GM19240 (cell line): Measurements from ENCODE around the gene EHBP1L1.
"Not testable (repeated sequence)": the region's sequence is repeated elsewhere in the genome, so short reads cannot be mapped to it uniquely, and the experiment has no call there.

Source experiments
- DNase-seq: peaks from one replicate; pipeline ENCODE4 v3.0.0; 2011; ENCODE audit warnings: low spot score; ENCODE audit not compliant: insufficient read length

The EHBP1L1 gene

GRCh38 chr11:65633390-65634108 lies 57.7 kb downstream of the EHBP1L1 start:
- no peak for DNase-seq

DNA sequence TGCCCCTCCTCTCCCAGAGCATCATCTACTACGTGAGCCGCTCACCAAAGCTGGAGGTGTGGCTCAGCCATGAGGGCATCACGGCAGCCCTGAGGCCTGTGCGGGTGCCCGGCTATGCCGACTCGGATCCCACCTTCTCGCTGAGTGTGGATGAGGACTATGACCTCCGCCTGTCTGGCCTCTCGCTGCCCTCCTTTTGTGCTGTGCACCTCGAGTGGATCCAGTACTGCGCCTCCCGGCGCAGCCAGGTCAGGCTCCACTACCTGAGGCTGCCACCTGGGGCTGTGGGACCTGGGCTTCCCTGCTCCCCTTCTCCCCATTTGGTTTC lies 58.2 kb downstream of the EHBP1L1 start:
- DNase-seq = no peak

DNA sequence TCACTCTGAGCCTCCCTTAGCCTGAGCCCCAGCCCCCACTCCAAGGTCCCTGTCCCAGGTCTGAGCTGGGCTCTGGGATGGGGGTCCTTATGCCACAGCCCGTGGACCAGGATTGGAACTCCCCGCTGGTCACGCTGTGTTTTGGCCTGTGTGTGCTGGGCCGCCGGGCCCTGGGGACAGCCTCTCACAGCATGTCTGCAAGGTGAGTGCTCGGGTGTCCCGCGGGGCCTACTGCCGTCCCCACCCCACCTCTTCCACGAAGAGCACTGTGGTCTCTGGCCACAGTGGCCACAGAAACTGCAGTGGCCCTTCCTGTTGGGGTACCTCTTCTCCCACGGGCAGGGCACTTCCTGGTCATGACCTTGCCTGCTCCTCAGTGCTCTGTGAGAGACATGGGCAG lies 58.6 kb downstream of the EHBP1L1 start:
- no peak for DNase-seq

GRCh38 chr11:65634905-65635731 lies 59.3 kb downstream of the EHBP1L1 start:
- DNase-seq = no peak

DNA sequence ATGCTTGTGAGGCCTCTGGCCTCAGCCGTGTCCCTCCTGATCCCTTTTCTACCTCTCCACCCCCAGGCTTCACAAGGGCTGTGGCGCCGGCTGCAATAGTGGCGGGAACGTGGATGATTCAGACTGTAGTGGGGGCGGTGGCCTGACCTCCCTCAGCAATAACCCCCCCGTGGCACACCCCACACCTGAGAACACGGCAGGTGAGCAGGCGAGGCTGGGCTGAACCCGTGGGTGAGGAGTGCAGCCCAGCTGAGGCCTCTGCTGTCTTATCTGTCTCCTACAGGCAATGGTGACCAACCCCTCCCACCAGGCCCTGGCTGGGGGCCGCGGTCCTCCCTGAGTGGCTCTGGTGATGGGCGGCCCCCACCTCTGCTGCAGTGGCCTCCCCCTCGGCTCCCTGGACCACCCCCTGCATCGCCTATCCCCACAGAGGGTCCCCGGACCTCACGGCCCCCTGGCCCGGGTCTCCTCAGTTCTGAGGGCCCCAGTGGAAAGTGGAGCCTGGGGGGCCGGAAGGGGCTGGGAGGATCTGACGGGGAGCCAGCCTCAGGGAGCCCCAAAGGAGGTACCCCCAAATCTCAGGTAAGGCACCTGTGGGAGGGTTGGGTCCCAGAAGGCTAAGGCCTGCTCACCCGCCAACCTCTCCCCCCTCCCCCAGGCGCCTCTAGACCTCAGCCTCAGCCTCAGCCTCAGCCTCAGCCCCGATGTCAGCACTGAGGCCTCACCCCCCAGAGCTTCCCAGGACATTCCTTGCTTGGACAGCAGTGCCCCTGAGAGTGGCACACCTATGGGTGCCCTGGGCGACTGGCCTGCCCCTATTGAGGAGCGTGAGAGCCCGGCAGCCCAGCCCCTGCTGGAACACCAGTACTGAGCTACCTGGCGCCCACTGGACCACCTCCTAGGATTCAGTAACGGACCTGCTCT lies 60.5 kb downstream of the EHBP1L1 start:
- DNase-seq = no peak

DNA sequence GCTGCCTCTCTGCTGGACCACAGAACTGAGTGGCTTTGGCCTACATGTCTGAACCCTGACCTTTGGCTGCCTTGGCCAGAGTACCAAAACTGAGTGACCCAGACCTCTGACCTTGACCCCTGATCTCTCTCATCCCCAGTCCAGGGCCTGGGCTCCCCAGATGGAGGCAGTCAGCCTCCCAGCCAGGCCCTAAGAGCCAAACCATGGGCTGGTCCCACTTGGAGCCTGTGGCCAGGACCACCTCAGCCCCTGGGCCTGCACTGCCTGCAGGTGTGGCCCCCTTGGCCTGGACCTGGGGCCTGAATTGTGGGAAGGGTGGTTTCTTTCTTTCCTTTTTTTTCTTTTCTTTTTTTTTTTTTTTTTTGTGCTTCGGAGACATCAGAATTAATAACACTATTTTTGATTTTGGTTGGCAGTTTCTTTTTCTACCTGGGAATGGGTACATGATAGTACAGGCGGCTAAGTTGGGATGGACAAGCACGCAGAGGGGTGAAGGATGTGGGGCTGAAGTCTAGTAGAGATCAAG lies 61.2 kb downstream of the EHBP1L1 start:
- DNase-seq = no peak

DNA sequence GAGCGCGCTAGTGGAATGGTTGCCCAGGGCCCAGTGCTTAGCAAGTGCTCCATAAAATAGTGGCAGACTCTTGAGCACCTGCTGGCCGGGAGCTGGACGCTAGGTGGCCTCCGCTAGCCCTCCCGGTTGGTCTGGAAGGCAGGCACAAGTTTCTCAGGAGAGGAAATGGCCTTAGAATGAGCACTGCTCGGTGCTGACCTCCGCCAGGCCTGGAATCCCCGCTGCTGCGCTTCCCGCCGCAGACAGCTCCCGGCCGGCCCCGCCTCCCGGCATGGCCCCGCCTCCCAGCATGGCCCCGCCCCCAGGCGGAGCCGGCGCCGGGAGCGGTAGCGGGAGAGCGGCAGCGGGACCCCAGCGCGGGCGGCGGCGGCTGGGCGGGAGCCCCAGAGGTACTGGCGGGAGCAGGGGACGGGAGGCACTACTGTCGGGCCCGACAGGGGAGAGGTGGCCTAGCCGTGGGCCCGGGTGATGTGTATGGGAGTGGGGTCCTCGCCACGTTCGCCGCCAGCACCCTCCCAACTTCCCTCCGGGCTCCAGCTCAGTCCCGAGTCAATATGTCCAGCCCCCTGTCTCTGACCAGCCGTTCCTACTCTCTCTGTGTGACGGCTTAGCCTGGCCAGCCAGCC lies 62.1 kb downstream of the EHBP1L1 start, which contains the start of gene SIPA1:
Gene SIPA1, plus strand, starts transcription at position 308 of the 626 bp plus-strand sequence. CDS start 2,821 bp downstream, outside the sequence.
- DNase-seq = no peak

DNA sequence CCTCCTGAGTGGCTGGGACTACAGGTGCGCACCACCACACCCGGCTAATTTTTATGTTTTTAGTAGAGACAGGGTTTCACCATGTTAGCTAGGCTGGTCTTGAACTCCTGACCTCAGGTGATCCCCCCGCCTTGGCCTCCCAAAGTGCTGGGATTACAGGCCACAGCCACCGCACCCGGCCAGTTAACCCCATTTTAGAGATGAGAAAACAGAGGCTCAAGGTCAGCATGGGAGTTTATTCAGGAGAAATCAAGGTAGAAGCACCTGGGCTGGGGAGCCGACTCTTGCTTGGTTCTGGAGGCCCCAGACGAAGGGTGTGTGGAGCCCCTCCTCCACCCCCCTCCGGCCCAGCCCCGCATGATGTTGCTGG lies 63.4 kb downstream of the EHBP1L1 start:
- DNase-seq = not testable (repeated sequence)

DNA sequence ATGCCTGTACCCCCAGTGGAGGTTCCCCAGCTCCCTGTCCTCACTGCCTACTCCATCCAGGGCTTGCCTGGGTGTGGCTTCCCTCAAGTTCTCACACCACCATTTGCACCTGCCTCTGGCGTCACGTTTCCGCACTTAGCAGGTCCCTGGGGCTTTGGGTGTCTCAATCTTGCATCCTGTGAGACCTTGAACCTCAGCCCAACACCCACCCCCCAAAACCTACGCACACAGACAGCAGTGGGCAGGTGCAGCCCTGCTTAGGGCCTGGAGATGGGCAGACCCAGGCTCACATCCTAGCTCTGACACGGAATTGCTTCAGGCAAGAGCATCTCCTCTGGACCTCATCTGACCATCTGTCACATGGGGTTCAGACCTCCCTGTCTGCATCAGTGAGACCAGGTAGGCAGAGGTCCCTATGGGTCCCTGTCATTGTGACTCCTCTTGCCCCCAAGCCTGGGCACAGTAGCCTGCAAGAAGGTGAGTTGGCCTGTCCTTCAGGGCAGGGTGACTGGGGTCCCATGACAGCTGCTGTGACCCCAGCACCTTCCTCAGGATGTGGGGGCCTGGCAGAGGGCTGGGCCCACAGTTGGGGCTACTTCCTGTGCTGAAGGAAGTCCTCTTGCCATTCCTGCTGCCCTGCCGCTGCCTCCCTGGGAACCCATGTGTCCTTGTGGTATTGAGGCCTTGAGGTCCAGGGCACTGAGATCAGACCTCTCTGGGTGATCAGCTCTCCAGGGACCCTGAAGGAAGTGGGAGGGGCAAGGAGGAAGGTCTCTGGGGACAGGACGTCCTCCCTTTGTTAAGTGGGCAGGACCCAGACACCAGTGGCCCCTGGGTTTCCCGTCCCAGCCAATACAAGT lies 64.0 kb downstream of the EHBP1L1 start:
- DNase-seq = no peak

- no peak for DNase-seq
Observed at GRCh38 chr11:65640483-65641296, 64.8 kb downstream of the EHBP1L1 start.

DNA sequence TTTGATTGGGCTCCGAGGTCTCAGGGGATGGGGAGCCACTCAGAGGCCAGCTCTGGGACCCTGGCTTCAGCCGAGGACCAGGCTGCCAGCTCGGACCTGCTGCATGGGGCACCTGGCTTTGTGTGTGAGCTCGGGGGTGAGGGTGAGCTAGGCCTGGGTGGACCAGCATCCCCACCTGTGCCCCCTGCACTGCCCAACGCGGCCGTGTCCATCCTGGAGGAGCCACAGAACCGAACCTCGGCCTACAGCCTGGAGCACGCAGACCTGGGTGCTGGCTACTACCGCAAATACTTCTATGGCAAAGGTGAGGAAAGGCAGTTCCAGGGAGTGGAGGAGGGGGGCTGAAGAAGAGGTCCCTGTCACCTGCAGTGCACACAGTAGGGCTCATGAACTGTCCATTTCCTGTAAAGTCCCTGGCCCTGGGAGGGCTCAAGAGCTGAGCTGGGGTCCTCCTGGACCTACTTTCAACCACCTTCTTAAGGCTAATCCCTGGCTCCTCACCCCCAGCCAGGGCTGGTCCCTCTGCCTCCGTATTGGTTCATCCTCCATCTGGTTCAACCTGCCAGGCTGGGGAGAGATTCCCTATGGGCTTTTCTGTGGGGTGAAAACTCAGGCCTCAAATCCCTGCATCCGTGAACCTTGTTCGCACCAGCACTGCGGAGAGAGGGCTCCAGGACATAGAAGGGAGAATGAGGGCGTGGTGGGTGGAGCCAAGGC lies 65.6 kb downstream of the EHBP1L1 start:
- DNase-seq = no peak
